GM12873 (cell line): Measurements from ENCODE around the gene MRPL16.

ENCODE experiments used
- CTCF ChIP-seq: IDR thresholded peaks from 2 replicates; pipeline ENCODE4 v1.5.1; 2012; ENCODE audit warnings: low read depth, mild to moderate bottlenecking, moderate library complexity, low read length, control low read depth; ENCODE audit not compliant: insufficient read depth; ENCODE audit errors: missing control alignments

MRPL16 gene

DNA sequence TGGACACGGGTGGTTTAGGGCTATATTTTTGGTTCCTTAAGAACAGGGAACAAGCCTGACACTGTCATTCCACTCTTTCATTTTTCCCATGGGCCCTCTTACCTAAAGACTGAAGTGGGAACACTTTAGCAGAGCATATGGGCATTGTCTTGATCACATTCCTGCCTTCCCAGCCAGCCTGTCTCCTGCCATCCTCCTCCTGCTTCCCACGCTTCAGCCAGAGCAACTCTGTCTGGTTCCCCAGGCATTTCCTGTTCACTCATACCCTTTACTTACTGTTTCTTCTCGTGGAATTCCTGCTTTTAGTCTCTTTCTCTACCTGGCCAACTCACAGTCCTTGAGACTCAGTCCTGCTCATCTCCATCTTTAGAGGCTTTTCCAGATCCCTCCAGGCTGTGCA is 22.8 kb downstream of the MRPL16 start:
- TF ChIP-seq CTCF: no peak

DNA sequence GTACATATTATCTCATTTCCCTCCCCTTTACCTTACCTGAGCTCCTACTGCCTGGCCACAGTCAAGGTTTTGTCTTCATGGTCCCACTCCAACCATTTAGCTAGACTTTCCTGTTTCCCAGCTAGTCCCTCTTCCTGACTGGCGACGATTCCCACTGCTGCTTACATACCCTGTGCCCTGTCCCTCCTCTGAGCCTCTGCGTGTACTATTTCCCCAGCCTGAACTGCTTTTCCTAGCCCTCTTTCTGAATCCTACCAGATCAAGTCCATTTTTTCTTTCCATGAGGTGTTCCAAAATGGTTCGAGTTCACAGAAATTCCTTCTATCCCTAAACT is 23.4 kb downstream of the MRPL16 start:
- no peak for TF ChIP-seq CTCF

GRCh38 chr11:59785818-59786217 is 24.8 kb downstream of the MRPL16 start:
- TF ChIP-seq CTCF: no peak

- TF ChIP-seq CTCF: no peak
Measured at GRCh38 chr11:59783632-59784090, 26.9 kb downstream of the MRPL16 start.

DNA sequence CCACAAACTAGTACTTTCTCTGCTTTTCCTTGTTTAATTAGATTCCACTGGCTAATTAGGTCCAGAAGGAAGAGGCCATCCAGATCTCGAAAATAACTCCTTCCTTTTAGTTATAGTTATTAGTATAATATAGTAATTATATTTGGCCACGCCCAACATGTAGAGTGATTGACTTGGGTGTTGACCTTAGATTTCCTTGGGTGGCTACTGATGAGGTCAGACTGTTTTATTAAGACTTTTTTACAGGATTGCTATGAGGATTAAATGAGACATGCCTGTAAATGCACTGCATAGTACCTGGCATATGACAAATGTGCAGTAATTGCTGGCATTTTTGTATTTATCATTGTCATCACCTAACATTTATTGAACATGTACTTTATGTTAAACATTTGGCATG is 28.5 kb downstream of the MRPL16 start:
- no peak for TF ChIP-seq CTCF

- no peak for TF ChIP-seq CTCF
Measured at GRCh38 chr11:59779487-59779886, 31.1 kb downstream of the MRPL16 start.

DNA sequence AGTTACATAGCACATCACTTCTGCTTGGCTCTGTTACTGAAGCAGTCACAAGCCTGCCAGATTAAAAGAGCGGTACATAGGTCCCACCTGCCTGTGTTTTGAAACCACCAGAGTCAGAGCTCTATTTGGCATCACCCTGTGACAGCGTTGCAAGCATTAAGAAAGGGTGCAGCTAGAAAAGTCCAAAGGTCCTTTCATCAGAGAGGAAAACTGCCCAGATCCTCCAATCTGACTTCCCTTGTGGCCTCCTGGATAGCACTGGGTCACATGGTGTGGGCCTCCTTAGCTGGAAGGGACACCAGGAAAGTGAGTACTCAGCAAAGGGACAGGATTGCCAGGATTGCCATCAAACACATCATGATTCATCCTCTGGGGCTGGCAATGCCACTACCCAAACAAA is 32.5 kb downstream of the MRPL16 start:
- TF ChIP-seq CTCF: no peak

- no peak for TF ChIP-seq CTCF
Measured at GRCh38 chr11:59777104-59777503, 33.5 kb downstream of the MRPL16 start.
